GM21528 (cell line): ENCODE measurements around the gene KCNAB2.

ENCODE experiments used
- ATAC-seq: cut with Tn5 transposase; IDR thresholded peaks from one replicate; pipeline ENCODE4 v1.9.1; 2021; ENCODE audit warnings: mild to moderate bottlenecking, moderate library complexity; ENCODE audit not compliant: unreplicated experiment, low FRiP score

KCNAB2 gene

GRCh38 chr1:6045561-6045960 lies at the start of gene KCNAB2:
Gene KCNAB2 (plus strand): TSS chr1:6045888. CDS start chr1:6051537, 5,649 bp downstream.
- no peak for ATAC-seq

GRCh38 chr1:5996641-5997270 lies 48.9 kb upstream of the KCNAB2 start:
- no peak for ATAC-seq

- no peak for ATAC-seq
These were observed 48.4 kb upstream of the KCNAB2 start for GRCh38 chr1:5997316-5997715.

- ATAC-seq, result no peak
These were observed 47.4 kb upstream of the KCNAB2 start for GRCh38 chr1:5998051-5998905.

GRCh38 chr1:5998906-5999301 lies 46.8 kb upstream of the KCNAB2 start:
- ATAC-seq, result no peak

- no peak for ATAC-seq
These were observed 45.8 kb upstream of the KCNAB2 start for GRCh38 chr1:5999711-6000443.

GRCh38 chr1:6000444-6001288 lies 45.0 kb upstream of the KCNAB2 start:
- ATAC-seq, result no peak

GRCh38 chr1:6001992-6002576 lies 43.6 kb upstream of the KCNAB2 start:
- ATAC-seq, result no peak

- ATAC-seq, result no peak
These were observed 42.8 kb upstream of the KCNAB2 start for GRCh38 chr1:6002714-6003501.

- ATAC-seq, result no peak
These were observed 41.9 kb upstream of the KCNAB2 start for GRCh38 chr1:6003568-6004411.

- ATAC-seq, result no peak
These were observed 41.1 kb upstream of the KCNAB2 start for GRCh38 chr1:6004412-6005123.

- ATAC-seq, result no peak
These were observed 40.3 kb upstream of the KCNAB2 start for GRCh38 chr1:6005276-6005917.

GRCh38 chr1:6006882-6007281 lies 38.8 kb upstream of the KCNAB2 start:
- ATAC-seq, result no peak

- ATAC-seq, result no peak
These were observed 38.2 kb upstream of the KCNAB2 start for GRCh38 chr1:6007318-6008083.

- no peak for ATAC-seq
These were observed 37.6 kb upstream of the KCNAB2 start for GRCh38 chr1:6008084-6008415.

- ATAC-seq, result no peak
These were observed 37.0 kb upstream of the KCNAB2 start for GRCh38 chr1:6008696-6009095.
